Neural cell (in vitro differentiated cells): ENCODE data around the gene SPX. TPM values are rescaled to one million over a fixed set of nuclear protein-coding genes. Genes with fewer than 3 reads are reported as not detected.

Source experiments
- H2AFZ ChIP-seq: fragments of 200-600, 300-800 bp; sonication (generic), shearing (Covaris generic); 2 replicates; pipeline ENCODE4 v1.6.0; 2014; ENCODE audit warnings: low read depth, mild to moderate bottlenecking, antibody characterized with exemption, low read length, moderate library complexity
- H3F3A ChIP-seq: fragments of 200-600 bp; shearing (Covaris generic); 2 replicates; pipeline ENCODE4 v1.6.1; 2016; ENCODE audit warnings: mild to moderate bottlenecking, moderate library complexity, mixed read lengths, antibody characterized with exemption, low read length; ENCODE audit not compliant: insufficient read depth, poor library complexity, severe bottlenecking
- H3K27ac ChIP-seq: fragments of 200-600, 300-800 bp; sonication (generic), shearing (Covaris generic); 2 replicates; pipeline ENCODE4 v1.5.1; 2014; ENCODE audit warnings: mild to moderate bottlenecking, low read length, moderate library complexity
- H3K27me3 ChIP-seq: fragments of 300-800, 200-600 bp; sonication (generic), shearing (Covaris generic); 2 replicates; pipeline ENCODE4 v1.6.0; 2014; ENCODE audit warnings: mild to moderate bottlenecking, low read depth, low read length, moderate library complexity; ENCODE audit not compliant: insufficient read depth
- H3K36me3 ChIP-seq: fragments of 300-800, 200-600 bp; sonication (generic), shearing (Covaris generic); 2 replicates; pipeline ENCODE4 v1.5.1; 2014; ENCODE audit warnings: mild to moderate bottlenecking, antibody characterized with exemption, low read length, moderate library complexity; ENCODE audit not compliant: insufficient read depth
- H3K4me2 ChIP-seq: fragments of 300-800, 200-600 bp; sonication (generic), shearing (Covaris generic); 2 replicates; pipeline ENCODE4 v1.6.0; 2014; ENCODE audit warnings: mild to moderate bottlenecking, low read length
- H3K4me3 ChIP-seq: fragments of 300-800, 200-600 bp; sonication (generic), shearing (Covaris generic); 2 replicates; pipeline ENCODE4 v1.5.1; 2014; ENCODE audit warnings: mild to moderate bottlenecking, low read length, moderate library complexity
- H3K79me2 ChIP-seq: fragments of 200-600 bp; shearing (Covaris generic); replicated peaks from 2 replicates; pipeline ENCODE4 v1.6.0; 2014; ENCODE audit warnings: mild to moderate bottlenecking, low read length, moderate library complexity; ENCODE audit not compliant: insufficient read depth
- H3K9ac ChIP-seq: fragments of 300-800, 200-600 bp; sonication (generic), shearing (Covaris generic); 2 replicates; pipeline ENCODE4 v1.6.1; 2016; ENCODE audit warnings: mild to moderate bottlenecking, low read length, mixed read lengths
- H3K9me2 ChIP-seq: fragments of 200-600 bp; shearing (Covaris generic); 2 replicates; pipeline ENCODE4 v1.6.1; 2016; ENCODE audit warnings: mild to moderate bottlenecking, low read length, mixed read lengths; ENCODE audit not compliant: insufficient read depth
- H3K9me3 ChIP-seq: fragments of 200-600, 300-800 bp; sonication (generic), shearing (Covaris generic); 2 replicates; pipeline ENCODE4 v1.6.1; 2016; ENCODE audit warnings: mild to moderate bottlenecking, mixed run types, low read length, moderate library complexity, mixed read lengths
- H4K20me1 ChIP-seq: fragments of 200-600 bp; shearing (Covaris generic); 2 replicates; pipeline ENCODE4 v1.6.1; 2016; ENCODE audit warnings: mild to moderate bottlenecking, mixed run types; ENCODE audit not compliant: insufficient read depth
- CTCF ChIP-seq: fragments of 450-650 bp; IDR thresholded peaks from 2 replicates; pipeline ENCODE4 v1.5.1; 2014; ENCODE audit warnings: antibody characterized with exemption, mild to moderate bottlenecking, moderate library complexity; ENCODE audit not compliant: poor library complexity, severe bottlenecking
- EP300 ChIP-seq: fragments of 450-650 bp; conservative IDR thresholded peaks from 2 replicates; pipeline ENCODE4 v1.6.1; 2014; ENCODE audit warnings: antibody characterized with exemption, mild to moderate bottlenecking, moderate library complexity; ENCODE audit not compliant: poor library complexity, severe bottlenecking
- EZH2 ChIP-seq: fragments of 200-600, 300-800 bp; shearing (Covaris generic), sonication (generic); IDR thresholded peaks from 2 replicates; pipeline ENCODE4 v1.6.1; 2014; ENCODE audit warnings: antibody characterized with exemption, low read length, borderline replicate concordance, mild to moderate bottlenecking; ENCODE audit not compliant: insufficient read depth, poor library complexity, severe bottlenecking
- MXI1 ChIP-seq: fragments of 450-650 bp; conservative IDR thresholded peaks from 2 replicates; pipeline ENCODE4 v1.6.1; 2014; ENCODE audit warnings: antibody characterized with exemption, mild to moderate bottlenecking; ENCODE audit not compliant: poor library complexity, severe bottlenecking
- POLR2AphosphoS5 ChIP-seq: IDR thresholded peaks from 2 replicates; pipeline ENCODE4 v1.6.1; 2012
- RAD21 ChIP-seq: fragments of 450-650 bp; conservative IDR thresholded peaks from 2 replicates; pipeline ENCODE4 v1.6.1; 2014; ENCODE audit warnings: antibody characterized with exemption, mild to moderate bottlenecking, moderate library complexity
- REST ChIP-seq: IDR thresholded peaks from 2 replicates; pipeline ENCODE4 v1.6.1; 2012; ENCODE audit warnings: borderline replicate concordance
- SMC3 ChIP-seq: fragments of 450-650 bp; conservative IDR thresholded peaks from 2 replicates; pipeline ENCODE4 v1.6.1; 2014; ENCODE audit warnings: antibody characterized with exemption, mild to moderate bottlenecking, moderate library complexity; ENCODE audit not compliant: poor library complexity
- TAF1 ChIP-seq: IDR thresholded peaks from 2 replicates; pipeline ENCODE4 v1.6.1; 2012; ENCODE audit warnings: low read depth
- polyA plus RNA-seq: library from polyadenylated mRNA; depleted of rRNA; stranded (reverse); fragments of >200 nt; gene quantifications from 2 replicates; pipeline ENCODE4 v1.2.3, GENCODE V29; 2014

SPX gene
- polyA plus RNA-seq, 1 donor from 2014 or later = not detected

GRCh38 chr12:21562859-21563258 lies 36.8 kb downstream of the SPX start:
- Histone ChIP-seq H3K27me3 (no peaks in the 10 kb centered on the region), H3K4me2 (no peak overlapping the region), H3K36me3 (no peaks in the 10 kb centered on the region), H2AFZ (no peak overlapping the region), H3K9ac (no peak overlapping the region), H3K79me2 (no peaks in the 10 kb centered on the region), H3K9me2 (no peaks in the 10 kb centered on the region), H3F3A (no peaks in the 10 kb centered on the region), H4K20me1 (no peaks in the 10 kb centered on the region), H3K27ac (no peak overlapping the region), H3K4me3 (no peak overlapping the region), H3K9me3 (no peaks in the 10 kb centered on the region)
- TF ChIP-seq POLR2AphosphoS5 = no peak
- TF ChIP-seq REST = no peak
- no peak for TF ChIP-seq CTCF
- TF ChIP-seq TAF1 = no peak
- TF ChIP-seq RAD21 = no peak
- no peak for TF ChIP-seq EP300
- no peak for TF ChIP-seq SMC3
- TF ChIP-seq EZH2 = no peak
- no peak for TF ChIP-seq MXI1

GRCh38 chr12:21566223-21566906 lies 40.3 kb downstream of the SPX start:
- Histone ChIP-seq H3F3A (no peaks in the 10 kb centered on the region), H3K9me3 (no peaks in the 10 kb centered on the region), H3K9ac (no peak overlapping the region), H3K4me2 (no peak overlapping the region), H3K79me2 (no peaks in the 10 kb centered on the region), H4K20me1 (no peaks in the 10 kb centered on the region), H2AFZ (no peak overlapping the region), H3K36me3 (no peaks in the 10 kb centered on the region), H3K9me2 (no peaks in the 10 kb centered on the region), H3K27me3 (no peaks in the 10 kb centered on the region), H3K27ac (no peak overlapping the region), H3K4me3 (no peak overlapping the region)
- TF ChIP-seq CTCF = no peak
- TF ChIP-seq TAF1 = no peak
- TF ChIP-seq EP300 = no peak
- no peak for TF ChIP-seq REST
- no peak for TF ChIP-seq MXI1
- TF ChIP-seq POLR2AphosphoS5 = no peak
- TF ChIP-seq EZH2 = no peak
- no peak for TF ChIP-seq SMC3
- TF ChIP-seq RAD21 = no peak
